SK-N-MC (cell line): ENCODE data around the gene FSTL1.
"Not testable (repeated sequence)": the region's sequence is repeated elsewhere in the genome, so short reads cannot be mapped to it uniquely, and the experiment has no call there.

Source experiments
- DNase-seq: peaks from one replicate; pipeline ENCODE4 v3.0.0-alpha.2; 2011; ENCODE audit warnings: low read depth, low spot score
- H3K27ac ChIP-seq: fragments of 200-600 bp; sonication (generic); 2 replicates; pipeline ENCODE4 v1.5.1; 2016; ENCODE audit warnings: mixed run types
- H3K36me3 ChIP-seq: fragments of 200-600 bp; sonication (generic); 2 replicates; pipeline ENCODE4 v1.6.1; 2017; ENCODE audit warnings: antibody characterized with exemption, low read length, mixed read lengths; ENCODE audit not compliant: insufficient read depth
- H3K4me3 ChIP-seq: fragments of 200-600 bp; sonication (generic); 2 replicates; pipeline ENCODE4 v1.5.1; 2016
- H3K9ac ChIP-seq: fragments of 200-600 bp; sonication (generic); 2 replicates; pipeline ENCODE4 v1.8.0; 2017; ENCODE audit warnings: mixed run types, mixed read lengths; ENCODE audit not compliant: insufficient read length
- H3K9me3 ChIP-seq: fragments of 200-600 bp; sonication (generic); 2 replicates; pipeline ENCODE4 v1.6.1; 2017; ENCODE audit warnings: low read depth, mild to moderate bottlenecking, antibody characterized with exemption, low read length, moderate library complexity, mixed read lengths
- EZH2 ChIP-seq: fragments of 200-600 bp; sonication (generic); IDR thresholded peaks from one replicate; pipeline ENCODE4 v1.6.1; 2017; ENCODE audit warnings: antibody characterized with exemption
- FOXP2 ChIP-seq: optimal IDR thresholded peaks from 2 replicates; pipeline ENCODE3; 2011; ENCODE audit warnings: mild to moderate bottlenecking, moderate library complexity; ENCODE audit not compliant: insufficient read depth; ENCODE audit errors: extremely low read length, control extremely low read depth
- POLR2AphosphoS5 ChIP-seq: IDR thresholded peaks from 2 replicates; pipeline ENCODE4 v1.6.1; 2012; ENCODE audit warnings: mild to moderate bottlenecking, low read depth, low read length, borderline replicate concordance

Gene FSTL1

DNA sequence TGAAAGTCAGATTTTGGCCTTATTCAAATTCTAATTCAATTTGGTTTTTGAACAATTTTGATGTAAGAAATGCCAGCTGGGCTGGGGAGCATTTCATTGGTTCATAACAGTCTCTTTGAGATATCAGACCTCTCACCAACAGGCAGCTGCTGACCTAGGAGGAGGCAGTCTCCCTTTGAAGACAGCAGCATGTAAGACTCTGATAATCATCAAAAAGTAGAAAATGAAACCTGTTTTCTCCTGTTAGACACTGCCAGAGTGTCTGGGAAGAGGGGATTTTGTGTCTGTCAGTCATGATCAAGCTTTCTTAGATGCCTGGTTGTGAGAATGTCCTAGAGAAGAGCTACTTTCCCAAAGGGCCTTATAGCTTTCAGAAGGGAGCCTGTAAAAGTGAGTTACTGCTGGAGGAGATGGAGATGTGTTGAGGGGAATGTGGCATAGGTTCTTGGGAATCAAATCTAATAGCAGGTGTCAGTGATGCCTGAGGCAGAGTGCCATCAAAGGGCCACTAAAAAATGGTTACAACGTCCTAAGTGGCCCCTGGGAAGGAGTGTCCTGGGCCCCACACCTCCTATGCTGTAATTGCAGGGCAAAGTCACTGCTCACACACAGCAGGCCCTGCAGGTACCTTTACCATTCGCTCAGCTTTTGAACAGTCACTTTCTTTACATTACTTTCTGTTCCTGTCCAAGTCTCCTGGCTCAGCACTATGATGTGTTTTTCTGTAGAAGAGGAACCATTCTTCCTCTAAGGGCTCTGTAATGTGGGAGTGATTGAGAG is 43.1 kb downstream of the FSTL1 start:
- no peak overlapping the region for H3K9ac ChIP-seq
- TF ChIP-seq POLR2AphosphoS5 (no peak), FOXP2 (no peak), EZH2 (no peak)
- H3K27ac ChIP-seq: no peak overlapping the region
- no peak overlapping the region for H3K4me3 ChIP-seq
- no peaks in the 10 kb centered on the region for H3K9me3 ChIP-seq
- no peak for DNase-seq
- peaks cover 81% of the 10 kb centered on the region for H3K36me3 ChIP-seq

DNA sequence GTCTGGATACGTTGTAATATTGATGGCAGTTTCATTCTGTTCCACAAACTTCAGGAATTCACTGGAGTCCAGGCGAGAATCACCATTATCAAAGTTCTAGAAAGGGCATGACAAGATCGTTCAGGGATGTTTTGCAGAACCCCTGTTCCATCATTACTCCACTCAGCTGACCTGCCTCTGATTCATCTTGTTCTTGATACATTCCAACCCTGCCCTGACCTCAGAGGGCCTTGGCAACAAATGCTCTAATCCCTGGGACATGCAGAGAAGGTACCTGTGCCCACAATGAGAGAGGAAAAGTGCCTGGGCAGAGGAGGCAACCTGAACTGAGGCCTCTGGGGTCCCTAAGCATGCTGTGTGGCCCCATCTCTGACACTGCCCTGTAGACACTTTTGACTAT is 45.9 kb downstream of the FSTL1 start:
- H3K9me3 ChIP-seq: no peaks in the 10 kb centered on the region
- no peak overlapping the region for H3K9ac ChIP-seq
- no peak overlapping the region for H3K4me3 ChIP-seq
- DNase-seq: no peak
- H3K36me3 ChIP-seq: peaks cover 83% of the 10 kb centered on the region
- TF ChIP-seq POLR2AphosphoS5 (no peak), EZH2 (no peak), FOXP2 (no peak)
- H3K27ac ChIP-seq: no peak overlapping the region

DNA sequence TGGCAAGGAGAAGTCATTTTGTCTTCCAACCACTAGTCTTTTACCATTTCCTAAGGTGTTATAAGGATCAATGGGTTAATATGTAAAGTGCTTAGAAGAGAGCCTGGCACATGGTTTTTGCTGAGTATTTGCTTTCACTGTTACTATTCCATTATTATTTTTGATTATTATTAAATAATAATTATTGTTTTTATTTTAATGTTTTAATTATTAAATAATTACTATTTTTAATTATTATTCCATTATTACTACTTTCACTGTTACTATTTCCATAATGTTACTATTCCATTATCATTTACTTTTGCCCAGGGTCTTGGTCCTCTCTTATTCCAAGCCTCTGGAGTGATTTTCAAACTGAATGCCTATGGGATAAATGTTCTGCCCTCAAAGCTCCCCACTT is 48.5 kb downstream of the FSTL1 start:
- Histone ChIP-seq H3K9me3 (no peaks in the 10 kb centered on the region), H3K36me3 (peaks cover 84% of the 10 kb centered on the region), H3K9ac (no peak overlapping the region), H3K4me3 (no peak overlapping the region), H3K27ac (no peak overlapping the region)
- no peak for DNase-seq
- TF ChIP-seq EZH2 (no peak), FOXP2 (no peak)

DNA sequence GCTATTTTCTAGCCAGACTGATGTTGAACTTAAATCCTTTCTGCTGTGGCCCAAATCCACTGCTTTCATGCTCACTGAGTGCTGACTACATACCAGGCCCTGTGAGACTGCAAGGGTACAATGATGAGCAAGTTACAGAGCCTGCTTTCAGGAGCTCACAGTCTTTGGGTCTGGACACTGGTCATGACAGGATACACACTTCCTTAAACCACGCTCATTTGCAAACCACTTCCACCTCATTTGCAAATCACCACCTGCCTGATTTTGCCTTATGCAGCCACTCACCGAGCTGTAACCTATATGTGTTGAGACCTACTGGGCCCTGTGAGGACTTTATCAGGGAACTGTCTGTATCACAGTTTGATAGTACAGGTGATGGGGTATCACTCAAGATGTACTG is 51.4 kb downstream of the FSTL1 start:
- Histone ChIP-seq H3K36me3 (peaks cover 89% of the 10 kb centered on the region), H3K9me3 (no peaks in the 10 kb centered on the region), H3K27ac (no peak overlapping the region), H3K9ac (no peak overlapping the region), H3K4me3 (no peak overlapping the region)
- TF ChIP-seq FOXP2 (no peak), EZH2 (no peak), POLR2AphosphoS5 (no peak)
- DNase-seq: no peak

DNA sequence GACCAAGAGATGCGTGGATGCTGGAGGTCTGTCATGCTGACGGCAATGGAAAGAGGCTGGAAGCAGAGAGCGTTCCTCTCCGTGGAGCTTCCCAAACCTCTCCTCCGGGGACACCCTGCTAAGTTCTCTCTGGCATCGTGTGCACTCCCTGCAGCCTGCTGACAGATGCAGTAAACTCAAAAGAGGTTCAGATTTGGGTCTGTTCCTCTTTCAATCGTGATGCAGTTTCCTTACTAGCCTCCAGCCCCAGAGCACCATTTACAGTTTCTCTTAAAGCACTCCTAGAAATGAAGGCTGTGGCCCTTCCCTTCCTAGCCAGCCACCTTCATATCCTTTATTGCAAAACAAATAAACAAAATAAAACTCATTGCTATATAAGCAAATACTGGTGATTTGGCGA is 54.3 kb downstream of the FSTL1 start:
- no peak for TF ChIP-seq EZH2
- no peak for TF ChIP-seq FOXP2
- no peak for TF ChIP-seq POLR2AphosphoS5
- DNase-seq: no peak
- peaks cover 66% of the 10 kb centered on the region for H3K36me3 ChIP-seq
- H3K4me3 ChIP-seq: no peak overlapping the region
- H3K9me3 ChIP-seq: no peaks in the 10 kb centered on the region
- H3K9ac ChIP-seq: no peak overlapping the region
- H3K27ac ChIP-seq: no peak overlapping the region

DNA sequence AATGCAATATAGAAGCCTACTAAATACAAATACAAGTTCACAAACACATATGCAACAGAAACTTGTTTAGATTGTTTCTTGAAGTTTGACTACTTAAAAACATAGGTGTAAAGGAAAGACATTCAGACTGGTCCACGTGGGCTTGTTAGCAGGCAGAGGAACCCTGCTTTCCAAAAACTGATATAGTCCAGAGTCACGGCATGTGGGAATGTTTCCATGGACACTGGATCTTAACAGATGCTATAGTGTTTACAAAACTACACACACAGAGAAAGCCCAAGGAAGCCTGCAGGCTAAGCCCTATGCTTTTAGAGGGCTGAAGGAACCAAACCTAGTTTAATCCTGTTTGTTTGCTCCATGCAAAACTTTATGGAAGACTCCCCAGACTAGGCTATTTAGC is 56.4 kb downstream of the FSTL1 start:
- TF ChIP-seq EZH2: no peak
- no peak for TF ChIP-seq FOXP2
- TF ChIP-seq POLR2AphosphoS5: no peak
- no peaks in the 10 kb centered on the region for H3K9me3 ChIP-seq
- no peak for DNase-seq
- no peak overlapping the region for H3K4me3 ChIP-seq
- H3K9ac ChIP-seq: no peak overlapping the region
- no peak overlapping the region for H3K27ac ChIP-seq
- H3K36me3 ChIP-seq: peaks cover 45% of the 10 kb centered on the region

DNA sequence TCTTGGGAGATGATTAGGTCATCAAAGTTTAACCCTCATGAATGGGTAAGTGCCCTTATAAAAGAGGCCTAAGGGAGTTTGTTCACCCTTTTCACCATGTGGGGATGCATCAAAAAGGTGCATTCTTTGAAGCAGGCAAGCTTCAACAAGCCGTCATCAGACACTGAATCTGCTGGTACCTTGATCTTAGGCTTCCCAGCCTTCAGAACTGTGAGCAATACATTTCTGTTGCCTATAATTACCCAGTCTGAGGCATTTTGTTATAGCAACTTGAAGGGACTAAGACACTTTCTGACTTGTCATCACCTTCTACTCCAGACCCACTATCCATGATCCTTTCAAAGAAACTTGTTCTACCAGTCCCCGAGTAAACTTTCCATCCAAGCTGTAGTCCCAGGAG is 57.0 kb downstream of the FSTL1 start:
- Histone ChIP-seq H3K4me3 (no peak overlapping the region), H3K27ac (no peak overlapping the region), H3K9me3 (no peaks in the 10 kb centered on the region), H3K9ac (no peak overlapping the region), H3K36me3 (peaks cover 39% of the 10 kb centered on the region)
- TF ChIP-seq EZH2: no peak
- no peak for TF ChIP-seq POLR2AphosphoS5
- no peak for TF ChIP-seq FOXP2
- no peak for DNase-seq

DNA sequence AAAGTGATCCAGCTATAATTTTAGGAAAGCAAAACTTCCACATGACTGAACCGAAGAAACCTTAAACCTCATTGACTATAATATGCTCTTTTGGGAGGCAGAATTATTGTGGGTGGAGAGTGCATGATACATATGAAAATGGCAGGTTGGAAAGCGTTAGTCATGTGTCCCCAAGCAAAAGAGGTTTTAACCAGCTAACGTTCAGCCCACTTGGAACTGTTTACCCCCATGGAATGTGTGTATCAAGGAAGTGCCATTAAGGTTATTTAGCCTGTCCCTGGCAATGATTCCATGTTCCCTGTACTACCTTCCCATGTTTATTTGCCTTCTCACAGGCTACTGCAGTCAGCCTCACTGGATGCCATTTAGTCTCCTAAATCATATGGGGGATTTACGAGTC is 57.5 kb downstream of the FSTL1 start:
- DNase-seq: no peak
- H3K36me3 ChIP-seq: peaks cover 34% of the 10 kb centered on the region
- no peaks in the 10 kb centered on the region for H3K9me3 ChIP-seq
- TF ChIP-seq FOXP2 (no peak), POLR2AphosphoS5 (no peak), EZH2 (no peak)
- H3K27ac ChIP-seq: no peak overlapping the region
- H3K9ac ChIP-seq: no peak overlapping the region
- no peak overlapping the region for H3K4me3 ChIP-seq

DNA sequence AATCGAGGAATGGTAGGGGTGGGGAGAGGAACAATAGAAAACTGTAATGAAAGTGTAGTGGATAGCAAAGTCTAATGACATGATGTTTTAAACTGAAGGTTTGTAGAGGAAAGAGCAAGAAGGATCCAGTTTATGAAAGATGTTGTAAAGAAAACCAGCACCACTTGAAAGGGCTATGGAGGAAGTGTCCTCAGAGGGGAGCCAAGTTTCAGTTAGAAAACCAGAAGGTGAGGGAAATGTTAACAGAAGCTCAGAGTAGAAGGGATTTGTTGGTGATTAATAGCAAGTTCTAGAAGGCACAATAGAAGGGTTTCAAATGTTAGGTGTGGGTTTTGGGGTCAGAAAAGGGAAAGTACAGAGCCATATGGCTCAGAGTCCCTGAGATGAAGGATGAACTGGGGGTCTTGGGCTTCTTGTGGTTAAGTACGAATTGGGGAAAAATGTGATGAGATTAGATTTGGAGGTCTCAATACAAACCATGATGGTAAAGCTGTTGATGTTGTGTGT is 67.8 kb downstream of the FSTL1 start:
- TF ChIP-seq EZH2 (no peak), POLR2AphosphoS5 (no peak), FOXP2 (no peak)
- no peaks in the 10 kb centered on the region for H3K36me3 ChIP-seq
- no peak overlapping the region for H3K9ac ChIP-seq
- no peak for DNase-seq
- H3K4me3 ChIP-seq: no peak overlapping the region
- no peak overlapping the region for H3K27ac ChIP-seq
- no peaks in the 10 kb centered on the region for H3K9me3 ChIP-seq

DNA sequence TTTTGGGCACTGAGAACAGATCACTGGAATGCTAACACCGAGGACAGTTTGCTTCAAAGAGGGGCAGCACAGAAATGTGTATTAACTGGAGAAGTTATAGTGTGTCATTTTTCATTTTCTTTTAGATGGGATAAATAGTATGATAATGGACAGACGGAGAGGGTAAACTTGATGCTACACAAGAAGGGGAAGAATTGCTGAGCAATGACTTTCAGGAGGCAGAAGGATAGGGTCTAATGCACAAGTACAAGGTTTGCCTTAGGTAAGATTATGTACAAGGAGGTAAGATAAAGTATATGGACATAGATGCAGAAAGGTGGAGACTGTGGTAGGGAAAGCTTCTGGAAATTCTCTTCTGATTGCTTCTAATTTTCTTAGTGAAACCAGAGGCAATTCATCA is 69.3 kb downstream of the FSTL1 start:
- DNase-seq: no peak
- H3K4me3 ChIP-seq: no peak overlapping the region
- H3K27ac ChIP-seq: no peak overlapping the region
- no peaks in the 10 kb centered on the region for H3K9me3 ChIP-seq
- TF ChIP-seq POLR2AphosphoS5: no peak
- TF ChIP-seq FOXP2: no peak
- TF ChIP-seq EZH2: no peak
- H3K36me3 ChIP-seq: no peaks in the 10 kb centered on the region
- H3K9ac ChIP-seq: no peak overlapping the region

DNA sequence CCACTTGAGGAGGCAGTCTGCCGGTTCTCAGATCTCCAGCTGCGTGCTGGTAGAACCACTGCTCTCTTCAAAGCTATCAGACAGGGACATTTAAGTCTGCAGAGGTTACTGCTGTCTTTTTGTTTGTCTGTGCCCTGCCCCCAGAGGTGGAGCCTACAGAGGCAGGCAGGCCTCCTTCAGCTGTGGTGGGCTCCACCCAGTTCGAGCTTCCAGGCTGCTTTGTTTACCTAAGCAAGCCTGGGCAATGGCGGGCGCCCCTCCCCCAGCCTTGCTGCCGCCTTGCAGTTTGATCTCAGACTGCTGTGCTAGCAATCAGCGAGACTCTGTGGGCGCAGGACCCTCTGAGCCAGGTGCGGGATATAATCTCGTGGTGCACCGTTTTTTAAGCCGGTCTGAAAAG is 72.8 kb downstream of the FSTL1 start:
- not testable (repeated sequence) for H3K9ac ChIP-seq, DNase-seq, H3K36me3 ChIP-seq, H3K27ac ChIP-seq, H3K4me3 ChIP-seq, H3K9me3 ChIP-seq
